NT2/D1 (cell line): Measurements from ENCODE around the gene PHB1.
A peak's percentile ranks its signal among the peaks of the same experiment; 100 is the strongest.

Experiments
- DNase-seq: peaks from one replicate; pipeline ENCODE4 v3.0.0-alpha.2; 2011; ENCODE audit warnings: low read depth, low spot score
- H3K27me3 ChIP-seq: 2 replicates; pipeline ENCODE4 v1.6.0; 2011; ENCODE audit warnings: mild to moderate bottlenecking; ENCODE audit not compliant: insufficient read length, insufficient read depth
- H3K36me3 ChIP-seq: 2 replicates; pipeline ENCODE4 v1.6.1; 2011; ENCODE audit warnings: mild to moderate bottlenecking, low read length, mixed read lengths; ENCODE audit not compliant: insufficient read depth, insufficient read length
- H3K4me1 ChIP-seq: 2 replicates; pipeline ENCODE4 v1.5.1; 2011; ENCODE audit not compliant: insufficient read depth, insufficient read length
- H3K4me3 ChIP-seq: 2 replicates; pipeline ENCODE4 v1.5.1; 2011; ENCODE audit warnings: low read depth; ENCODE audit not compliant: insufficient read length
- H3K9ac ChIP-seq: 2 replicates; pipeline ENCODE4 v1.6.0; 2011; ENCODE audit warnings: low read depth; ENCODE audit not compliant: insufficient read length
- H3K9me3 ChIP-seq: 2 replicates; pipeline ENCODE4 v1.5.1; 2011; ENCODE audit warnings: mild to moderate bottlenecking, low read length; ENCODE audit not compliant: insufficient read depth
- SUZ12 ChIP-seq: IDR thresholded peaks from 2 replicates; pipeline ENCODE4 v1.6.1; 2011; ENCODE audit not compliant: insufficient read length, insufficient read depth; ENCODE audit errors: extremely low read depth
- YY1 ChIP-seq: IDR thresholded peaks from 2 replicates; pipeline ENCODE4 v1.6.1; 2011; ENCODE audit not compliant: insufficient read length, insufficient read depth
- ZNF274 ChIP-seq: IDR thresholded peaks from 2 replicates; pipeline ENCODE4 v1.6.1; 2011; ENCODE audit warnings: mild to moderate bottlenecking, low read depth, low read length

PHB1 gene

GRCh38 chr17:49439673-49440571, 25.2 kb upstream of the PHB1 start:
- TF ChIP-seq YY1 (no peak), SUZ12 (no peak), ZNF274 (no peak)
- H3K4me3 ChIP-seq, result no peak overlapping the region
- peaks cover 19% of the 10 kb centered on the region for H3K4me1 ChIP-seq
- H3K27me3 ChIP-seq, result no peaks in the 10 kb centered on the region
- no peak for DNase-seq
- H3K9ac ChIP-seq, result no peak overlapping the region
- no peaks in the 10 kb centered on the region for H3K9me3 ChIP-seq
- no peaks in the 10 kb centered on the region for H3K36me3 ChIP-seq

GRCh38 chr17:49439305-49439672, 24.6 kb upstream of the PHB1 start:
- H3K9me3 ChIP-seq, result no peaks in the 10 kb centered on the region
- no peak for DNase-seq
- TF ChIP-seq ZNF274, result no peak
- no peak for TF ChIP-seq SUZ12
- H3K4me3 ChIP-seq, result peak overlapping the region; percentile 26
- H3K27me3 ChIP-seq, result no peaks in the 10 kb centered on the region
- no peaks in the 10 kb centered on the region for H3K36me3 ChIP-seq
- H3K9ac ChIP-seq, result peak overlapping the region; percentile 62
- peaks cover 19% of the 10 kb centered on the region for H3K4me1 ChIP-seq

GRCh38 chr17:49438436-49439278, 24.0 kb upstream of the PHB1 start:
- H3K4me1 ChIP-seq, result peaks cover 19% of the 10 kb centered on the region
- H3K36me3 ChIP-seq, result no peaks in the 10 kb centered on the region
- H3K9ac ChIP-seq, result peak overlapping the region; percentile 62
- H3K27me3 ChIP-seq, result no peaks in the 10 kb centered on the region
- DNase-seq, result no peak
- peak overlapping the region; percentile 26 for H3K4me3 ChIP-seq
- H3K9me3 ChIP-seq, result no peaks in the 10 kb centered on the region
- TF ChIP-seq YY1 (no peak), SUZ12 (no peak)

GRCh38 chr17:49437696-49438435, 23.2 kb upstream of the PHB1 start:
- Histone ChIP-seq H3K4me3 (no peak overlapping the region), H3K27me3 (no peaks in the 10 kb centered on the region)
- DNase-seq, result no peak

GRCh38 chr17:49436174-49436573, 21.5 kb upstream of the PHB1 start:
- no peaks in the 10 kb centered on the region for H3K9me3 ChIP-seq
- no peak for DNase-seq
- H3K9ac ChIP-seq, result no peak overlapping the region
- TF ChIP-seq ZNF274 (no peak), SUZ12 (no peak), YY1 (no peak)
- peaks cover 19% of the 10 kb centered on the region for H3K4me1 ChIP-seq
- H3K36me3 ChIP-seq, result no peaks in the 10 kb centered on the region
- H3K4me3 ChIP-seq, result no peak overlapping the region
- H3K27me3 ChIP-seq, result no peaks in the 10 kb centered on the region

More at GRCh38 chr17:49437696-49438435, 23.2 kb upstream of the PHB1 start:
- TF ChIP-seq YY1 (no peak), SUZ12 (no peak), ZNF274 (no peak)
- no peaks in the 10 kb centered on the region for H3K36me3 ChIP-seq
- no peaks in the 10 kb centered on the region for H3K9me3 ChIP-seq
- peaks cover 19% of the 10 kb centered on the region for H3K4me1 ChIP-seq
- H3K9ac ChIP-seq, result no peak overlapping the region

DNA sequence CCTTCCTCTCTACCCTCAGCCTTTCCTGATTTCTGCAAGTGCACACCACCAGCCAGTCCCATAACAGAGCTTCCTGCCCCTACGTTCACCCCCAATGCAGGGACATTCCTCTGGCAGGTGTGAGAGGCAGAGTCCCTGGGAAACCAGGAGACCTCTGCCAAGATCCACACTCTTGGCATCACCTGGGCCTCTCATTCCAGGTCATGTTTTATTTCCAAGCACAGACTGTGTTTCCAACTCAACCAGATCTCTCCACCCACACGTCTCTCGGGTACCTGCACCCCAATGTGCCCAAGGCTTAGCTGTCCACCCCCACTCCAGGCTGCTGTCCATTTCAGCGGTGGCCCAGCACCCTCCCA, 21.0 kb upstream of the PHB1 start:
- no peak for TF ChIP-seq ZNF274
- TF ChIP-seq SUZ12, result no peak
- TF ChIP-seq YY1, result no peak
- H3K9ac ChIP-seq, result no peak overlapping the region
- H3K4me1 ChIP-seq, result peaks cover 18% of the 10 kb centered on the region
- no peak for DNase-seq
- no peaks in the 10 kb centered on the region for H3K27me3 ChIP-seq
- no peaks in the 10 kb centered on the region for H3K36me3 ChIP-seq
- no peak overlapping the region for H3K4me3 ChIP-seq
- no peaks in the 10 kb centered on the region for H3K9me3 ChIP-seq
